GM12878 (cell line): ENCODE measurements around the gene AOPEP.

ENCODE experiments used
- CREB1 ChIP-seq: IDR thresholded peaks from 2 replicates; pipeline ENCODE4 v1.6.1; 2012; ENCODE audit warnings: low read depth, mild to moderate bottlenecking, inconsistent platforms
- CTCF ChIP-seq, 3 experiments: IDR thresholded peaks in 2 of 3; conservative IDR thresholded peaks in 1 of 3; 2 replicates each; pipeline ENCODE4 v1.5.1; 2011; ENCODE audit warnings: low read depth in 3 of 3, low read length in 3 of 3, mild to moderate bottlenecking in 3 of 3, control low read depth in 2 of 3, moderate library complexity in 2 of 3, inconsistent platforms in 1 of 3, mixed read lengths in 1 of 3; ENCODE audit not compliant: control insufficient read depth in 2 of 3, insufficient read depth in 1 of 3; ENCODE audit errors: extremely low read depth in 1 of 3
- DPF2 ChIP-seq: fragments of 450-650 bp; IDR thresholded peaks from 2 replicates; pipeline ENCODE4 v1.6.1; 2017; ENCODE audit warnings: mild to moderate bottlenecking
- EP300 ChIP-seq, 2 experiments: fragments of 150-350 bp in 1 of 2; IDR thresholded peaks; 2 replicates each; pipeline ENCODE4 v1.6.1; 2011 to 2012; ENCODE audit warnings: low read depth in 2 of 2, low read length in 2 of 2, borderline replicate concordance in 1 of 2, improper control_type of control experiment in 1 of 2, inconsistent platforms in 1 of 2; ENCODE audit not compliant: control insufficient read depth in 1 of 2
- KAT2A ChIP-seq: conservative IDR thresholded peaks from 2 replicates; pipeline ENCODE4 v1.6.1; 2011; ENCODE audit warnings: low read depth, low read length; ENCODE audit not compliant: control insufficient read depth
- LARP7 ChIP-seq: fragments of 450-650 bp; IDR thresholded peaks from 2 replicates; pipeline ENCODE4 v1.6.1; 2017; ENCODE audit warnings: mild to moderate bottlenecking
- NR2C1 ChIP-seq: fragments of 450-650 bp; IDR thresholded peaks from 2 replicates; pipeline ENCODE4 v1.6.1; 2017; ENCODE audit warnings: antibody characterized with exemption, mild to moderate bottlenecking, moderate library complexity
- USF2 ChIP-seq: IDR thresholded peaks from 2 replicates; pipeline ENCODE4 v1.6.1; 2011; ENCODE audit warnings: low read depth, low read length, improper control_type of control experiment, borderline replicate concordance

- TF ChIP-seq CTCF (IDR thresholded peaks at IDR 0.05 in 2 of 3, conservative IDR thresholded peaks at IDR 0.05 in 1 of 3; ENCODE audit: control insufficient read depth in 2 of 3, extremely low read depth in 1 of 3, insufficient read depth in 1 of 3, low read depth in 3 of 3, low read length in 3 of 3) = no peak
- TF ChIP-seq LARP7 = no peak
- TF ChIP-seq CREB1 = no peak
- TF ChIP-seq EP300 (IDR thresholded peaks at IDR 0.05; ENCODE audit: borderline replicate concordance in 1 of 2, control insufficient read depth in 1 of 2, low read depth in 2 of 2, low read length in 2 of 2) = no peak
- no peak for TF ChIP-seq KAT2A
- no peak for TF ChIP-seq USF2
- no peak for TF ChIP-seq DPF2
- TF ChIP-seq NR2C1 = no peak
These were observed 194.1 kb downstream of the AOPEP start for GRCh38 chr9:94920420-94921091.
